IMR-90 (cell line): ENCODE data around the gene CPA5.

Experiments
- CHD1 ChIP-seq: IDR thresholded peaks from 2 replicates; pipeline ENCODE4 v1.6.1; 2012; ENCODE audit warnings: low read depth, low read length, improper control_type of control experiment
- FOS ChIP-seq: fragments of 150-350 bp; IDR thresholded peaks from 2 replicates; pipeline ENCODE4 v1.6.1; 2016; ENCODE audit warnings: low read depth, low read length
- MAZ ChIP-seq: IDR thresholded peaks from 2 replicates; pipeline ENCODE4 v1.6.1; 2012; ENCODE audit warnings: low read depth, mild to moderate bottlenecking, low read length, improper control_type of control experiment, moderate library complexity, borderline replicate concordance
- MXI1 ChIP-seq: IDR thresholded peaks from 2 replicates; pipeline ENCODE4 v1.6.1; 2012; ENCODE audit warnings: low read depth, mild to moderate bottlenecking, low read length, moderate library complexity, borderline replicate concordance
- NFE2L2 ChIP-seq: fragments of 150-350 bp; IDR thresholded peaks from 2 replicates; pipeline ENCODE4 v1.6.1; 2016; ENCODE audit warnings: low read depth, mild to moderate bottlenecking, low read length
- POLR2A ChIP-seq: IDR thresholded peaks from 2 replicates; pipeline ENCODE4 v1.6.1; 2012; ENCODE audit warnings: mild to moderate bottlenecking, low read depth, low read length
- RAD21 ChIP-seq: IDR thresholded peaks from 2 replicates; pipeline ENCODE4 v1.6.1; 2012; ENCODE audit warnings: low read length, improper control_type of control experiment
- RCOR1 ChIP-seq: IDR thresholded peaks from 2 replicates; pipeline ENCODE4 v1.6.1; 2012; ENCODE audit warnings: mild to moderate bottlenecking, low read length, improper control_type of control experiment; ENCODE audit not compliant: insufficient replicate concordance
- RFX5 ChIP-seq: IDR thresholded peaks from 2 replicates; pipeline ENCODE4 v1.8.0; 2012; ENCODE audit warnings: low read depth, mild to moderate bottlenecking, low read length, moderate library complexity
- SMC3 ChIP-seq: fragments of 150-350 bp; IDR thresholded peaks from 2 replicates; pipeline ENCODE4 v1.6.1; 2016; ENCODE audit warnings: low read depth, mild to moderate bottlenecking, antibody characterized with exemption, low read length, moderate library complexity
- TF ChIP-seq, protein P1 (sequence below): conservative IDR thresholded peaks from 2 replicates; pipeline ENCODE4 v1.5.1; 2012; ENCODE audit warnings: mild to moderate bottlenecking, low read depth, low read length, improper control_type of control experiment
- TF ChIP-seq, protein P2 (sequence below): fragments of 150-350 bp; IDR thresholded peaks from 2 replicates; pipeline ENCODE4 v1.6.1; 2016; ENCODE audit warnings: low read depth, mild to moderate bottlenecking, low read length, moderate library complexity, borderline replicate concordance

DNA sequence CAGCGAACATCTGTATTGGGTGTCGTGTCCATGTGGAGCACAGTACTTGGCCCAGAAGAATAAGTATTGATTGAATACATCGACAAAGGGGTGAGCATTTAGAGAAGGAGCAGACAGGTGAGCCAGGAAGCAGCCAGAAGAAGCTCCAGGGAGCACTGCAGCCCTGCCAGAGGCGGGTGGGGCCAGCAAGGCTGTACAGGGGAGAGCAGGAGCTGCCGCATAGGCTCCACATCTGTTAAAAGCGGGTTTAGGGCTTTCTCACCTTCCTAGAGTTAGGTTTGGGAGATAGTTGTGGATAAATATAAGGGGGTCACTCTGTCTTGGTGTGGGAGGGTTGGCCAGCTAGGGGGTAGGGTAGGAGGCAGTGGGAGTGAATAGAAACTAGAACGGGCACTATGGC lies 34.4 kb downstream of the CPA5 start:
- TF ChIP-seq CHD1, result no peak
- TF ChIP-seq, protein P1, sequence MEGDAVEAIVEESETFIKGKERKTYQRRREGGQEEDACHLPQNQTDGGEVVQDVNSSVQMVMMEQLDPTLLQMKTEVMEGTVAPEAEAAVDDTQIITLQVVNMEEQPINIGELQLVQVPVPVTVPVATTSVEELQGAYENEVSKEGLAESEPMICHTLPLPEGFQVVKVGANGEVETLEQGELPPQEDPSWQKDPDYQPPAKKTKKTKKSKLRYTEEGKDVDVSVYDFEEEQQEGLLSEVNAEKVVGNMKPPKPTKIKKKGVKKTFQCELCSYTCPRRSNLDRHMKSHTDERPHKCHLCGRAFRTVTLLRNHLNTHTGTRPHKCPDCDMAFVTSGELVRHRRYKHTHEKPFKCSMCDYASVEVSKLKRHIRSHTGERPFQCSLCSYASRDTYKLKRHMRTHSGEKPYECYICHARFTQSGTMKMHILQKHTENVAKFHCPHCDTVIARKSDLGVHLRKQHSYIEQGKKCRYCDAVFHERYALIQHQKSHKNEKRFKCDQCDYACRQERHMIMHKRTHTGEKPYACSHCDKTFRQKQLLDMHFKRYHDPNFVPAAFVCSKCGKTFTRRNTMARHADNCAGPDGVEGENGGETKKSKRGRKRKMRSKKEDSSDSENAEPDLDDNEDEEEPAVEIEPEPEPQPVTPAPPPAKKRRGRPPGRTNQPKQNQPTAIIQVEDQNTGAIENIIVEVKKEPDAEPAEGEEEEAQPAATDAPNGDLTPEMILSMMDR, result no peak
- TF ChIP-seq RFX5, result no peak
- TF ChIP-seq MXI1, result no peak
- TF ChIP-seq RCOR1, result no peak
- TF ChIP-seq SMC3, result no peak
- no peak for TF ChIP-seq MAZ
- TF ChIP-seq, protein P2, sequence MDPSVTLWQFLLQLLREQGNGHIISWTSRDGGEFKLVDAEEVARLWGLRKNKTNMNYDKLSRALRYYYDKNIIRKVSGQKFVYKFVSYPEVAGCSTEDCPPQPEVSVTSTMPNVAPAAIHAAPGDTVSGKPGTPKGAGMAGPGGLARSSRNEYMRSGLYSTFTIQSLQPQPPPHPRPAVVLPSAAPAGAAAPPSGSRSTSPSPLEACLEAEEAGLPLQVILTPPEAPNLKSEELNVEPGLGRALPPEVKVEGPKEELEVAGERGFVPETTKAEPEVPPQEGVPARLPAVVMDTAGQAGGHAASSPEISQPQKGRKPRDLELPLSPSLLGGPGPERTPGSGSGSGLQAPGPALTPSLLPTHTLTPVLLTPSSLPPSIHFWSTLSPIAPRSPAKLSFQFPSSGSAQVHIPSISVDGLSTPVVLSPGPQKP, result no peak
- TF ChIP-seq POLR2A, result no peak
- TF ChIP-seq NFE2L2, result no peak
- no peak for TF ChIP-seq RAD21
- no peak for TF ChIP-seq FOS
